Liver (tissue), 9 donors: Measurements from ENCODE around the gene ADGRL2. TPM values are rescaled to one million over a fixed set of nuclear protein-coding genes. Genes with fewer than 3 reads are reported as not detected.

ENCODE experiments used
- DNase-seq: peaks from one replicate; pipeline ENCODE4 v3.0.0-alpha.2; 2017; ENCODE audit warnings: low spot score
- H3K27ac ChIP-seq, 2 donors: one replicate each; pipeline ENCODE4 v1.7.0; 2013; ENCODE audit warnings: inconsistent platforms in 2 of 2, low read length in 2 of 2, control low read depth in 1 of 2, low read depth in 1 of 2, mild to moderate bottlenecking in 1 of 2
- H3K27me3 ChIP-seq, 4 donors: one replicate each; pipeline versions ENCODE4 v1.6.1 to v1.7.0; 2013; ENCODE audit warnings: low read length in 3 of 4, inconsistent platforms in 1 of 4, mild to moderate bottlenecking in 1 of 4, moderate library complexity in 1 of 4; ENCODE audit not compliant: control insufficient read depth in 4 of 4, insufficient read depth in 4 of 4
- H3K36me3 ChIP-seq, 4 donors: one replicate each; pipeline versions ENCODE4 v1.6.1 to v1.7.0; 2013; ENCODE audit warnings: low read length in 3 of 4, mild to moderate bottlenecking in 3 of 4, low read depth in 1 of 4, moderate library complexity in 1 of 4; ENCODE audit not compliant: control insufficient read depth in 4 of 4, insufficient read depth in 3 of 4
- H3K4me1 ChIP-seq, 4 donors: one replicate each; pipeline versions ENCODE4 v1.6.1 to v1.7.0; 2013; ENCODE audit warnings: low read length in 3 of 4, mild to moderate bottlenecking in 3 of 4, moderate library complexity in 1 of 4; ENCODE audit not compliant: control insufficient read depth in 4 of 4, insufficient read depth in 4 of 4
- H3K4me3 ChIP-seq, 3 donors: one replicate each; pipeline versions ENCODE4 v1.6.1 to v1.7.0; 2013; ENCODE audit warnings: low read length in 3 of 3, control low read depth in 1 of 3, low read depth in 1 of 3, mild to moderate bottlenecking in 1 of 3
- H3K9ac ChIP-seq, 2 donors: one replicate each; pipeline ENCODE4 v1.7.0; 2013; ENCODE audit warnings: low read length in 2 of 2, mild to moderate bottlenecking in 2 of 2, moderate library complexity in 2 of 2, control low read depth in 1 of 2, low read depth in 1 of 2
- H3K9me3 ChIP-seq, 4 donors: one replicate each; pipeline versions ENCODE4 v1.6.1 to v1.7.0; 2013; ENCODE audit warnings: low read length in 3 of 4; ENCODE audit not compliant: control insufficient read depth in 4 of 4
- ATF3 ChIP-seq: IDR thresholded peaks from 2 replicates; pipeline ENCODE4 v1.6.1; 2016; ENCODE audit warnings: antibody characterized with exemption
- CTCF ChIP-seq: fragments of 150-350 bp; IDR thresholded peaks from 2 replicates; pipeline ENCODE4 v1.5.1; 2017; ENCODE audit warnings: improper control_type of control experiment, low read depth, low read length; ENCODE audit not compliant: missing input control
- EGR1 ChIP-seq, 2 donors: IDR thresholded peaks; 2 replicates each; pipeline ENCODE4 v1.6.1; 2016 to 2018; ENCODE audit warnings: antibody characterized with exemption in 2 of 2, low read depth in 2 of 2
- FOXA1 ChIP-seq: IDR thresholded peaks from 2 replicates; pipeline ENCODE4 v1.6.1; 2016; ENCODE audit warnings: antibody characterized with exemption
- FOXA2 ChIP-seq: IDR thresholded peaks from 2 replicates; pipeline ENCODE4 v1.6.1; 2016; ENCODE audit warnings: antibody characterized with exemption
- GABPA ChIP-seq, 2 donors: IDR thresholded peaks in 1 of 2; conservative IDR thresholded peaks in 1 of 2; 2 replicates each; pipeline ENCODE4 v1.6.1; 2016; ENCODE audit warnings: antibody characterized with exemption in 2 of 2, mild to moderate bottlenecking in 1 of 2, moderate library complexity in 1 of 2
- HNF4A ChIP-seq, 2 donors: conservative IDR thresholded peaks; 2 replicates each; pipeline ENCODE4 v1.6.1; 2016; ENCODE audit warnings: antibody characterized with exemption in 2 of 2, mild to moderate bottlenecking in 2 of 2
- HNF4G ChIP-seq: IDR thresholded peaks from 2 replicates; pipeline ENCODE4 v1.6.1; 2016; ENCODE audit warnings: antibody characterized with exemption
- JUND ChIP-seq, 2 donors: IDR thresholded peaks; 2 replicates each; pipeline ENCODE4 v1.6.1; 2016; ENCODE audit warnings: antibody characterized with exemption in 2 of 2
- MAX ChIP-seq: IDR thresholded peaks from 2 replicates; pipeline ENCODE4 v1.6.1; 2016; ENCODE audit warnings: antibody characterized with exemption
- NR2F2 ChIP-seq: IDR thresholded peaks from 2 replicates; pipeline ENCODE4 v1.6.1; 2016; ENCODE audit warnings: antibody characterized with exemption
- RAD21 ChIP-seq, 2 donors: IDR thresholded peaks; 2 replicates each; pipeline ENCODE4 v1.6.1; 2016; ENCODE audit warnings: antibody characterized with exemption in 2 of 2, mild to moderate bottlenecking in 2 of 2
- REST ChIP-seq: IDR thresholded peaks from 2 replicates; pipeline ENCODE4 v1.6.1; 2016; ENCODE audit warnings: antibody characterized with exemption, mild to moderate bottlenecking
- RXRA ChIP-seq, 2 donors: IDR thresholded peaks; 2 replicates each; pipeline ENCODE4 v1.6.1; 2017 to 2018; ENCODE audit warnings: antibody characterized with exemption in 2 of 2, mild to moderate bottlenecking in 1 of 2
- SP1 ChIP-seq: IDR thresholded peaks from 2 replicates; pipeline ENCODE4 v1.6.1; 2018; ENCODE audit warnings: antibody characterized with exemption, mild to moderate bottlenecking
- YY1 ChIP-seq: IDR thresholded peaks from 2 replicates; pipeline ENCODE4 v1.6.1; 2016; ENCODE audit warnings: antibody characterized with exemption, mild to moderate bottlenecking
- ZBTB33 ChIP-seq: IDR thresholded peaks from 2 replicates; pipeline ENCODE4 v1.6.1; 2016; ENCODE audit warnings: antibody characterized with exemption
- WGBS: extraction: QIAGEN DNeasy Blood & Tissue Kit; methylation state at CpG from one replicate; pipeline ENCODE4 v1.1.7; 2013; 5-methylcytosine and 5-hydroxymethylcytosine counted together
- polyA plus RNA-seq, 2 donors: library from polyadenylated mRNA; stranded (reverse) in 1 of 2; unstranded in 1 of 2; fragments of 200-250 nt in 1 of 2; fragments of >200 nt in 1 of 2; fragmentation: Nextera tagmentation in 1 of 2; extraction: Ambion mirVana in 1 of 2; gene quantifications; one replicate each; pipeline versions ENCODE4 v1.2.1 to v1.2.3, GENCODE V29; 2013 to 2015
- total RNA-seq, 2 donors: library from RNA; depleted of rRNA; stranded (reverse); fragments of >200 nt; gene quantifications; one replicate each; pipeline ENCODE4 v1.2.3, GENCODE V29; 2014
- donor health status: healthy.
- donor health status: healthy.
- donor health status: healthy.
- donor health status: healthy.
- donor health status: healthy.

Gene ADGRL2
- total and polyA plus RNA-seq, 4 donors, result 21.1 to 82.0 (median 31.7) TPM

GRCh38 chr1:81840805-81841204, 40.1 kb downstream of the ADGRL2 start:
- WGBS, result 96% methylated on average over 1 of the region's 1 CpG
- no peak for TF ChIP-seq SP1
- no peak for TF ChIP-seq REST
- TF ChIP-seq YY1, result no peak
- no peak for TF ChIP-seq RAD21 (IDR thresholded peaks at IDR 0.05)
- no peak for TF ChIP-seq HNF4A (conservative IDR thresholded peaks at IDR 0.05)
- TF ChIP-seq FOXA1, result no peak
- no peak for TF ChIP-seq ZBTB33
- TF ChIP-seq MAX, result no peak
- TF ChIP-seq JUND (IDR thresholded peaks at IDR 0.05), result no peak
- no peak for TF ChIP-seq NR2F2
- TF ChIP-seq HNF4G, result no peak
- TF ChIP-seq CTCF, result no peak
- no peak for TF ChIP-seq ATF3
- no peaks in the 10 kb centered on the region for H3K27me3 ChIP-seq
- H3K9me3 ChIP-seq, result no peaks in the 10 kb centered on the region
- no peak overlapping the region for H3K9ac ChIP-seq
- peaks cover 0 to 8% (median 1%) of the 10 kb centered on the region in 4 donors for H3K4me1 ChIP-seq
- H3K27ac ChIP-seq, result no peak overlapping the region
- no peak for DNase-seq
- H3K4me3 ChIP-seq, result no peak overlapping the region
- H3K36me3 ChIP-seq, result peaks cover 0 to 2% (median 0%) of the 10 kb centered on the region in 4 donors

GRCh38 chr1:81841795-81842194, 41.1 kb downstream of the ADGRL2 start:
- Histone ChIP-seq H3K36me3 (peaks cover 0 to 5% (median 0%) of the 10 kb centered on the region in 4 donors), H3K9ac (no peak overlapping the region), H3K27me3 (no peaks in the 10 kb centered on the region), H3K4me3 (no peak overlapping the region), H3K27ac (no peak overlapping the region), H3K4me1 (peaks cover 0 to 8% (median 1%) of the 10 kb centered on the region in 4 donors), H3K9me3 (no peaks in the 10 kb centered on the region)
- TF ChIP-seq FOXA2 (no peak), FOXA1 (no peak), EGR1 (IDR thresholded peaks at IDR 0.05; ENCODE audit: low read depth in 2 of 2) (no peak), GABPA (IDR thresholded peaks at IDR 0.05 in 1 of 2, conservative IDR thresholded peaks at IDR 0.05 in 1 of 2) (no peak), RXRA (IDR thresholded peaks at IDR 0.05) (no peak), ZBTB33 (no peak)
- no peak for DNase-seq
- 71% methylated on average over 4 of the region's 4 CpGs for WGBS
